MM.1S (cell line): ENCODE data around the gene CPLX1.

Experiments used
- DNase-seq: peaks from one replicate; pipeline ENCODE4 v3.0.0-alpha.2; 2015
- H2AFZ ChIP-seq: fragments of 300-600 bp; sonication (generic); 2 replicates; pipeline ENCODE4 v1.6.0; 2016; ENCODE audit warnings: antibody characterized with exemption, low read length
- H3F3A ChIP-seq: fragments of 300-600 bp; sonication (generic); 2 replicates; pipeline ENCODE4 v1.6.1; 2016; ENCODE audit warnings: mild to moderate bottlenecking, antibody characterized with exemption, low read length, moderate library complexity, mixed read lengths; ENCODE audit not compliant: insufficient read depth
- H3K27ac ChIP-seq: fragments of 300-600 bp; sonication (generic); 2 replicates; pipeline ENCODE4 v1.5.1; 2016; ENCODE audit warnings: mild to moderate bottlenecking, low read length
- H3K27me3 ChIP-seq: fragments of 300-600 bp; sonication (generic); replicated peaks from 2 replicates; pipeline ENCODE4 v1.6.0; 2016; ENCODE audit warnings: low read length; ENCODE audit not compliant: insufficient read depth
- H3K36me3 ChIP-seq: fragments of 300-600 bp; sonication (generic); replicated peaks from 2 replicates; pipeline ENCODE4 v1.6.1; 2016; ENCODE audit warnings: mild to moderate bottlenecking, low read length, mixed read lengths; ENCODE audit not compliant: insufficient read depth
- H3K4me1 ChIP-seq: fragments of 300-600 bp; sonication (generic); 2 replicates; pipeline ENCODE4 v1.6.1; 2016; ENCODE audit warnings: low read length, mixed read lengths
- H3K4me2 ChIP-seq: fragments of 300-600 bp; sonication (generic); 2 replicates; pipeline ENCODE4 v1.6.0; 2016; ENCODE audit warnings: low read depth, low read length
- H3K4me3 ChIP-seq: fragments of 300-600 bp; sonication (generic); 2 replicates; pipeline ENCODE4 v1.5.1; 2016; ENCODE audit warnings: low read length, mixed read lengths
- H3K79me2 ChIP-seq: fragments of 300-600 bp; sonication (generic); 2 replicates; pipeline ENCODE4 v1.6.1; 2016; ENCODE audit warnings: mixed run types, low read length, mixed read lengths
- H3K9ac ChIP-seq: fragments of 300-600 bp; sonication (generic); 2 replicates; pipeline ENCODE4 v1.6.1; 2016; ENCODE audit warnings: low read length, mixed read lengths
- H3K9me2 ChIP-seq: fragments of 300-600 bp; sonication (generic); replicated peaks from 2 replicates; pipeline ENCODE4 v1.6.1; 2016; ENCODE audit warnings: mild to moderate bottlenecking, low read length, mixed read lengths; ENCODE audit not compliant: insufficient read depth
- H3K9me3 ChIP-seq: fragments of 300-600 bp; sonication (generic); replicated peaks from 2 replicates; pipeline ENCODE4 v1.6.1; 2016; ENCODE audit warnings: mild to moderate bottlenecking, low read length, mixed read lengths; ENCODE audit not compliant: insufficient read depth
- H4K20me1 ChIP-seq: fragments of 300-600 bp; sonication (generic); 2 replicates; pipeline ENCODE4 v1.6.1; 2016; ENCODE audit warnings: mild to moderate bottlenecking, low read length, moderate library complexity, mixed read lengths; ENCODE audit not compliant: insufficient read depth
- CTCF ChIP-seq: fragments of 300-600 bp; sonication (generic); IDR thresholded peaks from 2 replicates; pipeline ENCODE4 v1.5.1; 2016; ENCODE audit warnings: antibody characterized with exemption, low read length, mixed read lengths
- EZH2 ChIP-seq: fragments of 300-600 bp; sonication (generic); optimal IDR thresholded peaks from 2 replicates; pipeline ENCODE3; 2017; ENCODE audit warnings: low read depth, mild to moderate bottlenecking, antibody characterized with exemption, low read length, mixed read lengths
- EZH2phosphoT487 ChIP-seq: fragments of 300-600 bp; sonication (generic); IDR thresholded peaks from 2 replicates; pipeline ENCODE4 v1.6.1; 2018; ENCODE audit warnings: antibody characterized with exemption, low read length

CPLX1 gene

GRCh38 chr4:764405-765169, 61.3 kb downstream of the CPLX1 start:
- H4K20me1 ChIP-seq: no peaks in the 10 kb centered on the region
- H3K4me3 ChIP-seq: no peak overlapping the region
- H3K36me3 ChIP-seq: peaks cover 10% of the 10 kb centered on the region
- H2AFZ ChIP-seq: no peak overlapping the region
- no peaks in the 10 kb centered on the region for H3K27me3 ChIP-seq
- H3K79me2 ChIP-seq: 0 out of 2 replicates have a peak, but pooled peaks cover 2% of the 10 kb centered on the region
- H3K9ac ChIP-seq: no peak overlapping the region
- H3K9me2 ChIP-seq: no peaks in the 10 kb centered on the region
- H3K4me1 ChIP-seq: no peaks in the 10 kb centered on the region
- no peak for DNase-seq
- H3K4me2 ChIP-seq: no peak overlapping the region
- no peaks in the 10 kb centered on the region for H3K9me3 ChIP-seq
- no peak overlapping the region for H3K27ac ChIP-seq
- H3F3A ChIP-seq: no peaks in the 10 kb centered on the region
- TF ChIP-seq EZH2phosphoT487 (no peak), CTCF (no peak), EZH2 (no peak)

DNA sequence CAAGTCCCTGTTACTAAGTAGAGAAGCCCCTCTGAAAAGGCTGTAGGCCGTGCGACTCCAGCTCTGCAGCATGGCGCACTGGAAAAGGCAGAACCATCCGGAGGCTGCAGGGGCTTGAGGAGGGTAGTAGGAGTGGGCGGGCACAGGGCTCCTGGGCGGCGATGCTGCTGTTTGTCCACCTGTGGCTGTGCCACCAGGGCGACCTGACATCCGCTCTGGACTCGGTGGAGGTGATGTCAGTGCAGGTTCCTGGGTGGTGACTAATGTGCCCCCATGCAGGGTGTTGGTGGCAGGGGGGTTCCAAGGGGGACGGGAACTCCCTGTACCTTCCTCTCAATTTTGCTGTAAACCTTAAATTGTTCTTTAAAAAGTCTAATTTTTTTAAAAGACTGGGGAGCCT, 62.0 kb downstream of the CPLX1 start:
- H3K36me3 ChIP-seq: peaks cover 6% of the 10 kb centered on the region

DNA sequence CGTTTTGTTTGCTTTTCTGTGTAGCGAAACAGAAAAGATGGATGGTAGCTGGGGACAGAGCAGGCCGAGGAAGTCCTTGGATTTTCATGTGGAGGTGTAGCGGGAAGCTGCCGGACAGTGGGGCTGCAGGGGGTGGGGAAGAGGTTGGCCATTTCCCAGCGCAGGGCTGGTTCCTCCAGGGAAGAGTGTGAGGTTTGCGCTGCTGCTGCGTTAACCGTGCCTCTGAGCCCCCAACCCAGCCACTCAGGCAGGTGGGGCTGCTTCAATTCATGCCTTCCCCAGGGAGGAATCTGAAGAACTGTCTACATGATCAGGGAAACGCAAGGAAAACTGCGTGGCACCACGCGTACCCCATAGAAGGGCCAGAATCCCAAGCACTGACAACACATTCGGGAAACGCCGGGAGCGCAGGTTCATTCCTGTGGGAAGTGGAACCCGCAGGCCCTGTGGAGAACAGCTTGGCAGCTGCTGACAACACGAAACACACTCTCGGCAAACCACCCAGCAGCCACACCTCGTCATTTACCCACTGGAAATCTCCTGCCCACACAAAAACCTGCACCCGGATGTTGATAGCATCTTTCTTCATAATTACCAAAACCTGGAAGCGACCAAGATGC, 62.6 kb downstream of the CPLX1 start:
- no peak overlapping the region for H3K4me3 ChIP-seq
- H3K4me2 ChIP-seq: no peak overlapping the region
- TF ChIP-seq CTCF (no peak), EZH2phosphoT487 (no peak)
- H2AFZ ChIP-seq: no peak overlapping the region
- H4K20me1 ChIP-seq: no peaks in the 10 kb centered on the region
- H3K27ac ChIP-seq: no peak overlapping the region
- H3K79me2 ChIP-seq: no peaks in the 10 kb centered on the region
- H3K9me3 ChIP-seq: no peaks in the 10 kb centered on the region
- DNase-seq: no peak
- H3K4me1 ChIP-seq: no peaks in the 10 kb centered on the region
- H3K9me2 ChIP-seq: no peaks in the 10 kb centered on the region
- H3K36me3 ChIP-seq: peaks cover 2% of the 10 kb centered on the region; the same call in 1 of the 2 replicates
- no peaks in the 10 kb centered on the region for H3F3A ChIP-seq
- no peaks in the 10 kb centered on the region for H3K27me3 ChIP-seq
- H3K9ac ChIP-seq: no peak overlapping the region

More for the DNA sequence above, 62.0 kb downstream of the CPLX1 start:
- Histone ChIP-seq H3K4me2 (no peak overlapping the region), H4K20me1 (no peaks in the 10 kb centered on the region), H3K4me1 (no peaks in the 10 kb centered on the region), H3K27ac (no peak overlapping the region), H3K4me3 (no peak overlapping the region), H2AFZ (no peak overlapping the region), H3K9ac (no peak overlapping the region), H3K27me3 (no peaks in the 10 kb centered on the region), H3K79me2 (no peaks in the 10 kb centered on the region), H3K9me2 (no peaks in the 10 kb centered on the region), H3F3A (no peaks in the 10 kb centered on the region), H3K9me3 (no peaks in the 10 kb centered on the region)
- no peak for DNase-seq
- TF ChIP-seq EZH2phosphoT487 (no peak), EZH2 (no peak), CTCF (no peak)
